AG04449 (cell line): ENCODE data around the gene ITGAL.
A peak's percentile ranks its signal among the peaks of the same experiment; 100 is the strongest.

ENCODE experiments used
- CTCF ChIA-PET: fragments of 350-600 bp; formaldehyde crosslinking; extraction: SDS; loops from one replicate; lab custom pipeline; 2021; ENCODE audit warnings: antibody characterized with exemption; lab: Yijun Ruan, JAX
- POLR2A ChIA-PET: fragments of 400-600, 350-600 bp; formaldehyde crosslinking; extraction: SDS; loops from one replicate; lab custom pipeline; 2020; ENCODE audit warnings: antibody characterized with exemption, inconsistent platforms; lab: Yijun Ruan, JAX
- DNase-seq: peaks from one replicate; pipeline ENCODE4 v3.0.0-alpha.2; 2010; ENCODE audit warnings: low read depth, low spot score
- H3K4me3 ChIP-seq: 2 replicates; pipeline ENCODE4 v1.5.1; 2011; ENCODE audit warnings: low read depth, mild to moderate bottlenecking, control low read depth, low read length
- CTCF ChIP-seq: IDR thresholded peaks from one replicate; pipeline ENCODE4 v1.5.1; 2011; ENCODE audit warnings: mild to moderate bottlenecking, moderate library complexity, low read length, control low read depth, inconsistent platforms; ENCODE audit not compliant: insufficient read depth; ENCODE audit errors: missing control alignments

ITGAL gene

GRCh38 chr16:30558789-30559377 is 86.3 kb downstream of the ITGAL start:
- H3K4me3 ChIP-seq = peak overlapping the region; percentile 40
- no peak for DNase-seq
- ChIA-PET POLR2A (interaction anchor here (0.7 to 2.4 kb wide), 6 partner anchors 13 to 371 kb away, joined by 3 to 23 read pairs (median 3); partner anchors contain the start of genes CD2BP2, ZNF688, ZNF689 and ZNF747), CTCF (interaction anchor here (0.8 to 2.6 kb wide), 8 partner anchors 8 to 129 kb away, joined by 3 to 27 read pairs (median 6); partner anchors contain the start of genes DCTPP1, ZNF688 and ZNF747)
- no peak for TF ChIP-seq CTCF

GRCh38 chr16:30559690-30560089 is 87.1 kb downstream of the ITGAL start:
- ChIA-PET CTCF (no interaction called here), POLR2A (no interaction called here)
- no peak for DNase-seq
- no peak for TF ChIP-seq CTCF
- H3K4me3 ChIP-seq = no peak overlapping the region

- DNase-seq = no peak
- no peak for TF ChIP-seq CTCF
- CTCF ChIA-PET = no interaction called here
- no peak overlapping the region; the same call in 1 of the 2 replicates for H3K4me3 ChIP-seq
- POLR2A ChIA-PET = no interaction called here
Measured at GRCh38 chr16:30561089-30561816, 88.7 kb downstream of the ITGAL start.

- DNase-seq = no peak
- POLR2A ChIA-PET = no interaction called here
- CTCF ChIA-PET = no interaction called here
- H3K4me3 ChIP-seq = no peak overlapping the region
- no peak for TF ChIP-seq CTCF
Measured at GRCh38 chr16:30562021-30562420, 89.5 kb downstream of the ITGAL start.

GRCh38 chr16:30565526-30565925 is 93.0 kb downstream of the ITGAL start:
- H3K4me3 ChIP-seq = no peak overlapping the region
- DNase-seq = no peak
- ChIA-PET CTCF (interaction anchor here (0.8 to 1.8 kb wide), 5 partner anchors 24 to 136 kb away, joined by 3 to 5 read pairs (median 4); partner anchors contain the start of gene DCTPP1), POLR2A (no interaction called here)
- TF ChIP-seq CTCF = no peak

GRCh38 chr16:30565984-30566383 is 93.4 kb downstream of the ITGAL start:
- TF ChIP-seq CTCF = no peak
- H3K4me3 ChIP-seq = no peak overlapping the region
- ChIA-PET CTCF (interaction anchor here (0.8 to 1.6 kb wide), 5 partner anchors 8 to 136 kb away, joined by 3 to 4 read pairs (median 3); partner anchors contain the start of genes DCTPP1 and ZNF764), POLR2A (no interaction called here)
- no peak for DNase-seq
